A673 (cell line): ENCODE results near the gene MYBL2.

Experiments used
- EZH2 ChIP-seq: fragments of 200-600 bp; sonication (generic); IDR thresholded peaks from 2 replicates; pipeline ENCODE4 v1.6.1; 2017; ENCODE audit warnings: borderline replicate concordance, low read depth, mild to moderate bottlenecking, mixed read lengths, antibody characterized with exemption, low read length; ENCODE audit not compliant: poor library complexity, severe bottlenecking
- TF ChIP-seq, protein P1 (sequence below): fragments of 300-800, 200-600 bp; sonication (generic); conservative IDR thresholded peaks from 2 replicates; pipeline ENCODE4 v1.5.1; 2017; ENCODE audit warnings: low read depth, mild to moderate bottlenecking, antibody characterized with exemption, low read length, moderate library complexity, mixed read lengths

DNA sequence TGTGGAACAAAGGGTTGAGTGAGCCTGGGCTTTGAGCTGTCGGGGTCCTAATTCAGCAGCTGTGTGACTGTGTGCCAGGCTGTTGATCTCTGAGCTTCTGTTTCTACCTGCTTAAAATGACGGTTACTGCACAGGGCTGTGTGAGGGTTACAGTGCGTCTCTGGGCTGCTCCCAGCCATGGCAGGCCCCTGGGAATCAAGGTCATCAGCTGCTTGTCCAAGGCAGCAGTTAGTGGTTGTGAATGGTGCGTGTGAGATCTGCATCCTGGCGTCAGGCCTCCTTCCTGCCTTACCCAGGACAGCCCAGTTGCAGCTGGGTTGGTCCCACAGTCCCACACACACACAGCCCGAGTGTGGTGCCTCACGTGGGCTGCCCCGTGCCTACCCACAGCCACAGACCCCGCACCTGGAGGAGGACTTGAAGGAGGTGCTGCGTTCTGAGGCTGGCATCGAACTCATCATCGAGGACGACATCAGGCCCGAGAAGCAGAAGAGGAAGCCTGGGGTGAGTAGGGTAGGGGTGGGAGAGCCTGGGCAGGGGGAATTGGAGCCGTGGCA, 44.3 kb downstream of the MYBL2 start:
- TF ChIP-seq, protein P1, sequence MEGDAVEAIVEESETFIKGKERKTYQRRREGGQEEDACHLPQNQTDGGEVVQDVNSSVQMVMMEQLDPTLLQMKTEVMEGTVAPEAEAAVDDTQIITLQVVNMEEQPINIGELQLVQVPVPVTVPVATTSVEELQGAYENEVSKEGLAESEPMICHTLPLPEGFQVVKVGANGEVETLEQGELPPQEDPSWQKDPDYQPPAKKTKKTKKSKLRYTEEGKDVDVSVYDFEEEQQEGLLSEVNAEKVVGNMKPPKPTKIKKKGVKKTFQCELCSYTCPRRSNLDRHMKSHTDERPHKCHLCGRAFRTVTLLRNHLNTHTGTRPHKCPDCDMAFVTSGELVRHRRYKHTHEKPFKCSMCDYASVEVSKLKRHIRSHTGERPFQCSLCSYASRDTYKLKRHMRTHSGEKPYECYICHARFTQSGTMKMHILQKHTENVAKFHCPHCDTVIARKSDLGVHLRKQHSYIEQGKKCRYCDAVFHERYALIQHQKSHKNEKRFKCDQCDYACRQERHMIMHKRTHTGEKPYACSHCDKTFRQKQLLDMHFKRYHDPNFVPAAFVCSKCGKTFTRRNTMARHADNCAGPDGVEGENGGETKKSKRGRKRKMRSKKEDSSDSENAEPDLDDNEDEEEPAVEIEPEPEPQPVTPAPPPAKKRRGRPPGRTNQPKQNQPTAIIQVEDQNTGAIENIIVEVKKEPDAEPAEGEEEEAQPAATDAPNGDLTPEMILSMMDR, result no peak
- TF ChIP-seq EZH2, result no peak
